OCI-LY1 (cell line): ENCODE measurements around the gene ESPN.
A peak's percentile ranks its signal among the peaks of the same experiment; 100 is the strongest.
"Not testable (repeated sequence)": the region's sequence is repeated elsewhere in the genome, so short reads cannot be mapped to it uniquely, and the experiment has no call there.

Experiments
- H2AFZ ChIP-seq: fragments of 200-600 bp; sonication (generic), shearing (Covaris generic); 2 replicates; pipeline ENCODE4 v1.6.0; 2014; ENCODE audit warnings: antibody characterized with exemption, mild to moderate bottlenecking, low read length
- H3F3A ChIP-seq: fragments of 200-600 bp; sonication (generic), shearing (Covaris generic); 2 replicates; pipeline ENCODE4 v1.6.0; 2014; ENCODE audit warnings: mild to moderate bottlenecking, antibody characterized with exemption, low read length, moderate library complexity; ENCODE audit not compliant: insufficient read depth
- H3K27ac ChIP-seq: fragments of 200-600 bp; sonication (generic); 2 replicates; pipeline ENCODE4 v1.5.1; 2014; ENCODE audit warnings: low read length, mixed run types, mild to moderate bottlenecking, low read depth; ENCODE audit not compliant: poor library complexity, severe bottlenecking
- H3K27me3 ChIP-seq: fragments of 200-600 bp; sonication (generic); 2 replicates; pipeline ENCODE4 v1.6.0; 2014; ENCODE audit warnings: antibody characterized with exemption, mild to moderate bottlenecking, low read length, moderate library complexity; ENCODE audit not compliant: insufficient read depth
- H3K36me3 ChIP-seq: fragments of 200-600 bp; sonication (generic); 2 replicates; pipeline ENCODE4 v1.6.1; 2014; ENCODE audit warnings: mild to moderate bottlenecking, antibody characterized with exemption, low read length, moderate library complexity, mixed read lengths; ENCODE audit not compliant: insufficient read depth
- H3K4me1 ChIP-seq: fragments of 200-600 bp; sonication (generic); 2 replicates; pipeline ENCODE4 v1.5.1; 2014; ENCODE audit warnings: mild to moderate bottlenecking, low read length, moderate library complexity; ENCODE audit not compliant: insufficient read depth, severe bottlenecking
- H3K4me2 ChIP-seq: fragments of 200-600 bp; sonication (generic), shearing (Covaris generic); 2 replicates; pipeline ENCODE4 v1.6.1; 2014; ENCODE audit warnings: low read length
- H3K4me3 ChIP-seq: fragments of 200-600 bp; sonication (generic); 2 replicates; pipeline ENCODE4 v1.5.1; 2014; ENCODE audit warnings: low read length, low read depth, mild to moderate bottlenecking, mixed read lengths; ENCODE audit not compliant: poor library complexity, severe bottlenecking
- H3K79me2 ChIP-seq: fragments of 200-600 bp; shearing (Covaris generic); 2 replicates; pipeline ENCODE4 v1.6.1; 2016; ENCODE audit warnings: mixed run types, low read length, mixed read lengths; ENCODE audit not compliant: insufficient read depth
- H3K9ac ChIP-seq: fragments of 200-600 bp; sonication (generic), shearing (Covaris generic); 2 replicates; pipeline ENCODE4 v1.6.1; 2014; ENCODE audit warnings: mild to moderate bottlenecking, low read length, mixed read lengths
- H3K9me2 ChIP-seq: fragments of 200-600 bp; sonication (generic), shearing (Covaris generic); 2 replicates; pipeline ENCODE4 v1.6.1; 2014; ENCODE audit warnings: low read depth, mild to moderate bottlenecking, low read length, mixed read lengths
- H3K9me3 ChIP-seq: fragments of 200-600 bp; shearing (Covaris generic); 2 replicates; pipeline ENCODE4 v1.6.1; 2014; ENCODE audit warnings: low read length, mixed read lengths
- H4K20me1 ChIP-seq: fragments of 200-600 bp; sonication (generic), shearing (Covaris generic); 2 replicates; pipeline ENCODE4 v1.6.0; 2016; ENCODE audit warnings: mild to moderate bottlenecking, low read length; ENCODE audit not compliant: insufficient read depth
- CTCF ChIP-seq: fragments of 200-600 bp; sonication (generic), shearing (Covaris generic); IDR thresholded peaks from 2 replicates; pipeline ENCODE4 v1.5.1; 2017; ENCODE audit warnings: mild to moderate bottlenecking, antibody characterized with exemption, low read length, moderate library complexity, mixed read lengths
- EZH2 ChIP-seq: fragments of 200-600 bp; sonication (generic), shearing (Covaris generic); IDR thresholded peaks from 2 replicates; pipeline ENCODE4 v1.8.0; 2017; ENCODE audit warnings: borderline replicate concordance, mixed run types, mild to moderate bottlenecking, antibody characterized with exemption, low read length, moderate library complexity, mixed read lengths

ESPN gene

GRCh38 chr1:6491480-6491962, 66.9 kb downstream of the ESPN start, which contains the start of gene PLEKHG5:
Gene PLEKHG5 (minus strand): TSS chr1:6491667. CDS start chr1:6477571, 14,096 bp downstream.
- no peaks in the 10 kb centered on the region for H3F3A ChIP-seq
- no peaks in the 10 kb centered on the region for H3K9me3 ChIP-seq
- peaks cover 14% of the 10 kb centered on the region for H3K27me3 ChIP-seq
- no peaks in the 10 kb centered on the region for H4K20me1 ChIP-seq
- no peak within 1 kb of the TSS for H3K27ac ChIP-seq
- peak within 1 kb of the TSS; percentile 77 for H3K9ac ChIP-seq
- peak within 1 kb of the TSS; percentile 94 for H3K4me2 ChIP-seq
- H3K79me2 ChIP-seq, result no peaks in the 10 kb centered on the region
- TF ChIP-seq CTCF (no peak), EZH2 (no peak)
- peak within 1 kb of the TSS; percentile 72 for H3K4me3 ChIP-seq
- no peaks in the 10 kb centered on the region for H3K36me3 ChIP-seq
- peaks cover 9% of the 10 kb centered on the region for H3K4me1 ChIP-seq
- H2AFZ ChIP-seq, result 0 out of 2 replicates have a peak within 1 kb of the TSS, but pooled peaks have one; percentile 19
- no peaks in the 10 kb centered on the region for H3K9me2 ChIP-seq

GRCh38 chr1:6491966-6492365, 67.4 kb downstream of the ESPN start:
- no peaks in the 10 kb centered on the region for H4K20me1 ChIP-seq
- no peak overlapping the region for H3K4me3 ChIP-seq
- peaks cover 9% of the 10 kb centered on the region for H3K4me1 ChIP-seq
- H3K27me3 ChIP-seq, result peaks cover 19% of the 10 kb centered on the region
- H3K9me3 ChIP-seq, result no peaks in the 10 kb centered on the region
- no peak overlapping the region for H3K9ac ChIP-seq
- no peaks in the 10 kb centered on the region for H3F3A ChIP-seq
- no peak overlapping the region for H3K27ac ChIP-seq
- no peaks in the 10 kb centered on the region for H3K36me3 ChIP-seq
- no peaks in the 10 kb centered on the region for H3K9me2 ChIP-seq
- no peaks in the 10 kb centered on the region for H3K79me2 ChIP-seq
- no peak overlapping the region for H2AFZ ChIP-seq
- H3K4me2 ChIP-seq, result no peak overlapping the region
- TF ChIP-seq CTCF, result no peak
- no peak for TF ChIP-seq EZH2

GRCh38 chr1:6493834-6494223, 69.3 kb downstream of the ESPN start:
- not testable (repeated sequence) for H3K27ac ChIP-seq, H3K4me3 ChIP-seq, H3K9me2 ChIP-seq, H2AFZ ChIP-seq, H3K79me2 ChIP-seq, H3K4me2 ChIP-seq, H3K9ac ChIP-seq, H4K20me1 ChIP-seq, H3K36me3 ChIP-seq, H3F3A ChIP-seq, H3K9me3 ChIP-seq
- peaks cover 13% of the 10 kb centered on the region; the same call in 1 of the 2 replicates for H3K27me3 ChIP-seq
- peaks cover 16% of the 10 kb centered on the region for H3K4me1 ChIP-seq

GRCh38 chr1:6494627-6495026, 70.1 kb downstream of the ESPN start:
- no peak for TF ChIP-seq CTCF
- no peak for TF ChIP-seq EZH2
- Histone ChIP-seq H3K36me3 (no peaks in the 10 kb centered on the region), H3K27me3 (peaks cover 13% of the 10 kb centered on the region; the same call in 1 of the 2 replicates), H3K9ac (no peak overlapping the region), H3K4me2 (no peak overlapping the region), H3K79me2 (no peaks in the 10 kb centered on the region), H3K27ac (no peak overlapping the region), H3K4me1 (peaks cover 16% of the 10 kb centered on the region), H3K9me2 (no peaks in the 10 kb centered on the region), H3K4me3 (no peak overlapping the region), H2AFZ (no peak overlapping the region), H4K20me1 (no peaks in the 10 kb centered on the region), H3K9me3 (no peaks in the 10 kb centered on the region), H3F3A (no peaks in the 10 kb centered on the region)
